Neural cell (in vitro differentiated cells): ENCODE measurements around the gene TCHH. TPM values are rescaled to one million over a fixed set of nuclear protein-coding genes. Genes with fewer than 3 reads are reported as not detected.

Source experiments
- H2AFZ ChIP-seq: fragments of 200-600, 300-800 bp; sonication (generic), shearing (Covaris generic); 2 replicates; pipeline ENCODE4 v1.6.0; 2014; ENCODE audit warnings: low read depth, mild to moderate bottlenecking, antibody characterized with exemption, low read length, moderate library complexity
- H3F3A ChIP-seq: fragments of 200-600 bp; shearing (Covaris generic); 2 replicates; pipeline ENCODE4 v1.6.1; 2016; ENCODE audit warnings: mild to moderate bottlenecking, moderate library complexity, mixed read lengths, antibody characterized with exemption, low read length; ENCODE audit not compliant: insufficient read depth, poor library complexity, severe bottlenecking
- H3K27ac ChIP-seq: fragments of 200-600, 300-800 bp; sonication (generic), shearing (Covaris generic); 2 replicates; pipeline ENCODE4 v1.5.1; 2014; ENCODE audit warnings: mild to moderate bottlenecking, low read length, moderate library complexity
- H3K27me3 ChIP-seq: fragments of 300-800, 200-600 bp; sonication (generic), shearing (Covaris generic); 2 replicates; pipeline ENCODE4 v1.6.0; 2014; ENCODE audit warnings: mild to moderate bottlenecking, low read depth, low read length, moderate library complexity; ENCODE audit not compliant: insufficient read depth
- H3K36me3 ChIP-seq: fragments of 300-800, 200-600 bp; sonication (generic), shearing (Covaris generic); 2 replicates; pipeline ENCODE4 v1.5.1; 2014; ENCODE audit warnings: mild to moderate bottlenecking, antibody characterized with exemption, low read length, moderate library complexity; ENCODE audit not compliant: insufficient read depth
- H3K4me2 ChIP-seq: fragments of 300-800, 200-600 bp; sonication (generic), shearing (Covaris generic); 2 replicates; pipeline ENCODE4 v1.6.0; 2014; ENCODE audit warnings: mild to moderate bottlenecking, low read length
- H3K4me3 ChIP-seq: fragments of 300-800, 200-600 bp; sonication (generic), shearing (Covaris generic); 2 replicates; pipeline ENCODE4 v1.5.1; 2014; ENCODE audit warnings: mild to moderate bottlenecking, low read length, moderate library complexity
- H3K79me2 ChIP-seq: fragments of 200-600 bp; shearing (Covaris generic); replicated peaks from 2 replicates; pipeline ENCODE4 v1.6.0; 2014; ENCODE audit warnings: mild to moderate bottlenecking, low read length, moderate library complexity; ENCODE audit not compliant: insufficient read depth
- H3K9ac ChIP-seq: fragments of 300-800, 200-600 bp; sonication (generic), shearing (Covaris generic); 2 replicates; pipeline ENCODE4 v1.6.1; 2016; ENCODE audit warnings: mild to moderate bottlenecking, low read length, mixed read lengths
- H3K9me2 ChIP-seq: fragments of 200-600 bp; shearing (Covaris generic); 2 replicates; pipeline ENCODE4 v1.6.1; 2016; ENCODE audit warnings: mild to moderate bottlenecking, low read length, mixed read lengths; ENCODE audit not compliant: insufficient read depth
- H3K9me3 ChIP-seq: fragments of 200-600, 300-800 bp; sonication (generic), shearing (Covaris generic); 2 replicates; pipeline ENCODE4 v1.6.1; 2016; ENCODE audit warnings: mild to moderate bottlenecking, mixed run types, low read length, moderate library complexity, mixed read lengths
- H4K20me1 ChIP-seq: fragments of 200-600 bp; shearing (Covaris generic); 2 replicates; pipeline ENCODE4 v1.6.1; 2016; ENCODE audit warnings: mild to moderate bottlenecking, mixed run types; ENCODE audit not compliant: insufficient read depth
- EP300 ChIP-seq: fragments of 450-650 bp; conservative IDR thresholded peaks from 2 replicates; pipeline ENCODE4 v1.6.1; 2014; ENCODE audit warnings: antibody characterized with exemption, mild to moderate bottlenecking, moderate library complexity; ENCODE audit not compliant: poor library complexity, severe bottlenecking
- EZH2 ChIP-seq: fragments of 200-600, 300-800 bp; shearing (Covaris generic), sonication (generic); IDR thresholded peaks from 2 replicates; pipeline ENCODE4 v1.6.1; 2014; ENCODE audit warnings: antibody characterized with exemption, low read length, borderline replicate concordance, mild to moderate bottlenecking; ENCODE audit not compliant: insufficient read depth, poor library complexity, severe bottlenecking
- MXI1 ChIP-seq: fragments of 450-650 bp; conservative IDR thresholded peaks from 2 replicates; pipeline ENCODE4 v1.6.1; 2014; ENCODE audit warnings: antibody characterized with exemption, mild to moderate bottlenecking; ENCODE audit not compliant: poor library complexity, severe bottlenecking
- POLR2AphosphoS5 ChIP-seq: IDR thresholded peaks from 2 replicates; pipeline ENCODE4 v1.6.1; 2012
- RAD21 ChIP-seq: fragments of 450-650 bp; conservative IDR thresholded peaks from 2 replicates; pipeline ENCODE4 v1.6.1; 2014; ENCODE audit warnings: antibody characterized with exemption, mild to moderate bottlenecking, moderate library complexity
- SMC3 ChIP-seq: fragments of 450-650 bp; conservative IDR thresholded peaks from 2 replicates; pipeline ENCODE4 v1.6.1; 2014; ENCODE audit warnings: antibody characterized with exemption, mild to moderate bottlenecking, moderate library complexity; ENCODE audit not compliant: poor library complexity
- TAF1 ChIP-seq: IDR thresholded peaks from 2 replicates; pipeline ENCODE4 v1.6.1; 2012; ENCODE audit warnings: low read depth
- polyA plus RNA-seq: library from polyadenylated mRNA; depleted of rRNA; stranded (reverse); fragments of >200 nt; gene quantifications from 2 replicates; pipeline ENCODE4 v1.2.3, GENCODE V29; 2014
- TF ChIP-seq, protein P1 (sequence below): IDR thresholded peaks from 2 replicates; pipeline ENCODE4 v1.6.1; 2012; ENCODE audit warnings: borderline replicate concordance
- TF ChIP-seq, protein P2 (sequence below): fragments of 450-650 bp; IDR thresholded peaks from 2 replicates; pipeline ENCODE4 v1.5.1; 2014; ENCODE audit warnings: antibody characterized with exemption, mild to moderate bottlenecking, moderate library complexity; ENCODE audit not compliant: poor library complexity, severe bottlenecking

The TCHH gene
- polyA plus RNA-seq, 1 donor from 2014 or later: 0.14 TPM

DNA sequence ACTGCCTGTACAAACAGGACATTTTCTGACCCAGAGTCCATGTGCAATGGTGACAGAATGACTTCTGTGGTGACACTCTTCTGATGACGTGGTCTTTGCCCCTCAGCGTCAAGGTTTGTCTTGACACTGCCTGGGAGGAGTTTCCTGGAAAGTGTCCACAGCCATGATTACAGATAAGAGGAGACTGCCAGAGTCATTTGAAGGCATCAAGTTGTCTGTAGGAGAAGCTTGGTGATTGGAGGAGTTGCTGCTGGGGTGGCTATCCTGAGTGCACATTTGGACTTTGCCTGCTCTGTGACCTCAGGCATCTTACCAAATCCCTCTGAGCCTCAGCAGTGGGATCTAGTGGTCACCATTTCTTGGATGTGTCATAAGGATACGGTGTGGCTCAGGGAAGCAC, 44.1 kb downstream of the TCHH start:
- Histone ChIP-seq H3K36me3 (no peaks in the 10 kb centered on the region), H3K9me2 (no peaks in the 10 kb centered on the region), H3F3A (no peaks in the 10 kb centered on the region), H3K9me3 (no peaks in the 10 kb centered on the region), H2AFZ (no peak overlapping the region), H4K20me1 (no peaks in the 10 kb centered on the region), H3K9ac (no peak overlapping the region), H3K4me3 (no peak overlapping the region), H3K4me2 (no peak overlapping the region), H3K27me3 (no peaks in the 10 kb centered on the region), H3K79me2 (no peaks in the 10 kb centered on the region), H3K27ac (no peak overlapping the region)
- TF ChIP-seq POLR2AphosphoS5 (no peak), RAD21 (no peak)

DNA sequence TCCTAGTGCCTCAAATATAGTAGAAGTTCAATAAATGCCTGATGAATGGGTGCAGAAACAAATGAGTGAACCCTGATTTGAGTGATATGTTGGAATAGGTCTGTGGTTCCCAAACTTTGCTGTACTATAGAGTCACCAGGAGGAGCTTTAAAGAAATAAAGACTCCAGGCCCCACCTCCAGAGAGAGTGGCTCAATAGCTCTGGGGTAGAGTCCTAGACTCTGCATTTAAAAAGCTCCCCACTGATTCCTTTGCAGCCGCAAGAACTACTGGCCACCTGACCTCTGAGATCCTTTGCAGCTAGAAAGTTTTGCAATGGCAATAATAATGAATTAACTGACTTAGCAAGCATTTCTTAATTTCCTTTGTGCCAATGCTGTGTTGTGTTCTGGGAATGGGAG, 47.3 kb downstream of the TCHH start:
- Histone ChIP-seq H3K9ac (no peak overlapping the region), H2AFZ (no peak overlapping the region), H3K9me3 (no peaks in the 10 kb centered on the region), H4K20me1 (no peaks in the 10 kb centered on the region), H3K36me3 (no peaks in the 10 kb centered on the region), H3K79me2 (no peaks in the 10 kb centered on the region), H3K4me3 (no peak overlapping the region), H3K27me3 (no peaks in the 10 kb centered on the region), H3K4me2 (no peak overlapping the region), H3K27ac (no peak overlapping the region), H3K9me2 (no peaks in the 10 kb centered on the region), H3F3A (no peaks in the 10 kb centered on the region)
- TF ChIP-seq SMC3 (no peak), POLR2AphosphoS5 (no peak), RAD21 (no peak), EZH2 (no peak), MXI1 (no peak), TAF1 (no peak), EP300 (no peak)
- TF ChIP-seq, protein P1, sequence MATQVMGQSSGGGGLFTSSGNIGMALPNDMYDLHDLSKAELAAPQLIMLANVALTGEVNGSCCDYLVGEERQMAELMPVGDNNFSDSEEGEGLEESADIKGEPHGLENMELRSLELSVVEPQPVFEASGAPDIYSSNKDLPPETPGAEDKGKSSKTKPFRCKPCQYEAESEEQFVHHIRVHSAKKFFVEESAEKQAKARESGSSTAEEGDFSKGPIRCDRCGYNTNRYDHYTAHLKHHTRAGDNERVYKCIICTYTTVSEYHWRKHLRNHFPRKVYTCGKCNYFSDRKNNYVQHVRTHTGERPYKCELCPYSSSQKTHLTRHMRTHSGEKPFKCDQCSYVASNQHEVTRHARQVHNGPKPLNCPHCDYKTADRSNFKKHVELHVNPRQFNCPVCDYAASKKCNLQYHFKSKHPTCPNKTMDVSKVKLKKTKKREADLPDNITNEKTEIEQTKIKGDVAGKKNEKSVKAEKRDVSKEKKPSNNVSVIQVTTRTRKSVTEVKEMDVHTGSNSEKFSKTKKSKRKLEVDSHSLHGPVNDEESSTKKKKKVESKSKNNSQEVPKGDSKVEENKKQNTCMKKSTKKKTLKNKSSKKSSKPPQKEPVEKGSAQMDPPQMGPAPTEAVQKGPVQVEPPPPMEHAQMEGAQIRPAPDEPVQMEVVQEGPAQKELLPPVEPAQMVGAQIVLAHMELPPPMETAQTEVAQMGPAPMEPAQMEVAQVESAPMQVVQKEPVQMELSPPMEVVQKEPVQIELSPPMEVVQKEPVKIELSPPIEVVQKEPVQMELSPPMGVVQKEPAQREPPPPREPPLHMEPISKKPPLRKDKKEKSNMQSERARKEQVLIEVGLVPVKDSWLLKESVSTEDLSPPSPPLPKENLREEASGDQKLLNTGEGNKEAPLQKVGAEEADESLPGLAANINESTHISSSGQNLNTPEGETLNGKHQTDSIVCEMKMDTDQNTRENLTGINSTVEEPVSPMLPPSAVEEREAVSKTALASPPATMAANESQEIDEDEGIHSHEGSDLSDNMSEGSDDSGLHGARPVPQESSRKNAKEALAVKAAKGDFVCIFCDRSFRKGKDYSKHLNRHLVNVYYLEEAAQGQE: no peak
- TF ChIP-seq, protein P2, sequence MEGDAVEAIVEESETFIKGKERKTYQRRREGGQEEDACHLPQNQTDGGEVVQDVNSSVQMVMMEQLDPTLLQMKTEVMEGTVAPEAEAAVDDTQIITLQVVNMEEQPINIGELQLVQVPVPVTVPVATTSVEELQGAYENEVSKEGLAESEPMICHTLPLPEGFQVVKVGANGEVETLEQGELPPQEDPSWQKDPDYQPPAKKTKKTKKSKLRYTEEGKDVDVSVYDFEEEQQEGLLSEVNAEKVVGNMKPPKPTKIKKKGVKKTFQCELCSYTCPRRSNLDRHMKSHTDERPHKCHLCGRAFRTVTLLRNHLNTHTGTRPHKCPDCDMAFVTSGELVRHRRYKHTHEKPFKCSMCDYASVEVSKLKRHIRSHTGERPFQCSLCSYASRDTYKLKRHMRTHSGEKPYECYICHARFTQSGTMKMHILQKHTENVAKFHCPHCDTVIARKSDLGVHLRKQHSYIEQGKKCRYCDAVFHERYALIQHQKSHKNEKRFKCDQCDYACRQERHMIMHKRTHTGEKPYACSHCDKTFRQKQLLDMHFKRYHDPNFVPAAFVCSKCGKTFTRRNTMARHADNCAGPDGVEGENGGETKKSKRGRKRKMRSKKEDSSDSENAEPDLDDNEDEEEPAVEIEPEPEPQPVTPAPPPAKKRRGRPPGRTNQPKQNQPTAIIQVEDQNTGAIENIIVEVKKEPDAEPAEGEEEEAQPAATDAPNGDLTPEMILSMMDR: no peak

DNA sequence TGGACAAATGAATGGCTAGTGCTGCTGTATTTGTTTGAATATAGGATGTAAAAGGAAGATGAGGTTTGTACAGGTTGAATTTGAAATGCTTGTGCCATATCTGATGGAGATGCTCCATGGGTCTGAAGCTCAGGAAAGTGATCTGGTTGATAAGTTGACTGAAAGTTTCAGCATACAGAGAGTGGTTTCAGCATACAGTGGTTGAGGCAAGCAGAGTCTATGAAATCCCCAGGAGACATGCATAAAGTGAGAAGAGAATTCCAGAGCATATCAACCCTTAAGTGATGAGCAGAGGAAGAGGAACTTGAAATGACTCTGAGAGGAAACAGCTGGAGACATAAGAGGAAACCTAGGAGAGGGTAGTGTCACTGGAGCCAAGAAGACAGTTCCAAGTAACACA, 48.1 kb downstream of the TCHH start:
- Histone ChIP-seq H3K27me3 (no peaks in the 10 kb centered on the region), H3K4me2 (no peak overlapping the region), H3K79me2 (no peaks in the 10 kb centered on the region), H4K20me1 (no peaks in the 10 kb centered on the region), H3K36me3 (no peaks in the 10 kb centered on the region), H2AFZ (no peak overlapping the region), H3K9me3 (no peaks in the 10 kb centered on the region), H3K4me3 (no peak overlapping the region), H3K27ac (no peak overlapping the region), H3K9me2 (no peaks in the 10 kb centered on the region), H3K9ac (no peak overlapping the region), H3F3A (no peaks in the 10 kb centered on the region)
- TF ChIP-seq POLR2AphosphoS5 (no peak), EP300 (no peak), MXI1 (no peak), TAF1 (no peak), SMC3 (no peak), EZH2 (no peak), RAD21 (no peak)
- TF ChIP-seq, protein P2: no peak
- TF ChIP-seq, protein P1: no peak
